Central memory CD8-positive, alpha-beta T cell (primary cell): ENCODE measurements around the gene CAMTA1.

Experiments used
- ATAC-seq: fragments of 150-1000 bp; cut with Tn5 transposase; replicated peaks from 2 replicates; pipeline ENCODE4 v1.10.0; 2022; ENCODE audit warnings: mild to moderate bottlenecking, moderate FRiP score, moderate number of reproducible peaks; ENCODE audit not compliant: poor library complexity, severe bottlenecking; ENCODE audit errors: extremely low read depth
- DNase-seq, 2 donors: peaks; one replicate each; pipeline ENCODE4 v3.0.0; 2021; ENCODE audit warnings: low spot score in 2 of 2
- H3K27ac Mint-ChIP-seq: one replicate; pipeline ENCODE4 v1.8.0; 2022; ENCODE audit warnings: low read depth, mild to moderate bottlenecking, moderate library complexity, mixed read lengths
- H3K27me3 Mint-ChIP-seq: one replicate; pipeline ENCODE4 v1.8.0; 2022; ENCODE audit warnings: mixed read lengths
- H3K36me3 Mint-ChIP-seq: one replicate; pipeline ENCODE4 v1.8.0; 2022; ENCODE audit warnings: mild to moderate bottlenecking, moderate library complexity, mixed read lengths; ENCODE audit not compliant: insufficient read depth
- H3K4me1 Mint-ChIP-seq: one replicate; pipeline ENCODE4 v1.8.0; 2022; ENCODE audit warnings: mixed read lengths
- H3K4me3 Mint-ChIP-seq: one replicate; pipeline ENCODE4 v1.8.0; 2022; ENCODE audit warnings: mild to moderate bottlenecking, moderate library complexity, mixed read lengths
- H3K9me3 Mint-ChIP-seq: one replicate; pipeline ENCODE4 v1.8.0; 2022; ENCODE audit warnings: mixed read lengths

Gene CAMTA1

GRCh38 chr1:7585216-7585907 lies 800.1 kb downstream of the CAMTA1 start:
- no peaks in the 10 kb centered on the region for H3K4me1 Mint-ChIP-seq
- no peak overlapping the region for H3K4me3 Mint-ChIP-seq

DNA sequence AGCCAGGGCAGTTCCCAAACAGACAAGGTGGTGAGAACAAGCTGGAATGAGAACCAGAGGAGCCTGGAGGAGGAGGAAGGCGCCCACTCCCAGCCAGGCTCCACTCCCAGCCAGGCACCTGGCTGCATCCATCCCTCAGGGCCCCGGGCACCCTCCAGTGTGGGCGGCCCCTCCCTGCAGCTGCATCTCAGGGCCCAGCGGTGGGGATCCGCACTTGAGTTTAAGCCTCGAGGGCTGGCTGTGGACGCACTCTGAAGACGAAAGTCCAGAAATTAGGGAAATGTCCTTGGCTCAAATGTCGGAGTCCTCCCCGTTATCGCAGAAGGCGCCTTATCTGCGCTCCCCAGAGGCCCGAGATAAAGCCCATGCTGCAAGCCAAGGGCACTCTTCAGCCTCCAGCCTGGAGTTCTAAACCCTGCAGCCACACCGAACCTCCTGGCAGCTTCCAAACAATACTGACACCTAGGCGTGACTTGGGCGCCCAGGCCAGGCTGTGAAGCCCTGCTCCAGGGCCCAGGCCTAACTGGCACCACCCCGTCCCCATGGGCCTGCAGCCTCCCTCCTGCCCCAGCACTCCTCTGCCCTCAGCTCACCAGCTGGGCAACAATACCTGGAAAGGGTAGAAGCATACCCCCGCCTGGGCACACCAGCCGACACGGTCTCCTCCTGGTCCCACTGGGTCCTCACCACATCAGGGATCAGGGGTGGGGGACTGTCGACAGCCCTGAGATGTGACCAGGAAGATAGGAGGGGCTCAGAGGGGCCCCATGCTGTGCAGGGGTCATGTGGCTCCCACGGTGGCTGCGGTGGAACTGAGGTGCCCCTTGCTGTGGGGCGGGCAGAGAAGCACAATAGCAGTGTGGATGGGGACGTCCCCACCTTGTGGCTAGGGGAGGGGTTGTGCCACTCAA lies 801.0 kb downstream of the CAMTA1 start:
- no peak for ATAC-seq
- H3K4me3 Mint-ChIP-seq, result no peak overlapping the region
- H3K27ac Mint-ChIP-seq, result no peak overlapping the region
- H3K27me3 Mint-ChIP-seq, result peaks cover 41% of the 10 kb centered on the region
- DNase-seq, result no peak
- H3K36me3 Mint-ChIP-seq, result no peaks in the 10 kb centered on the region
- no peaks in the 10 kb centered on the region for H3K4me1 Mint-ChIP-seq
- no peaks in the 10 kb centered on the region for H3K9me3 Mint-ChIP-seq

More at GRCh38 chr1:7585216-7585907, 800.1 kb downstream of the CAMTA1 start:
- H3K9me3 Mint-ChIP-seq, result no peaks in the 10 kb centered on the region
- peaks cover 41% of the 10 kb centered on the region for H3K27me3 Mint-ChIP-seq
- H3K27ac Mint-ChIP-seq, result no peak overlapping the region
- H3K36me3 Mint-ChIP-seq, result no peaks in the 10 kb centered on the region
- no peak for ATAC-seq
- no peak for DNase-seq

DNA sequence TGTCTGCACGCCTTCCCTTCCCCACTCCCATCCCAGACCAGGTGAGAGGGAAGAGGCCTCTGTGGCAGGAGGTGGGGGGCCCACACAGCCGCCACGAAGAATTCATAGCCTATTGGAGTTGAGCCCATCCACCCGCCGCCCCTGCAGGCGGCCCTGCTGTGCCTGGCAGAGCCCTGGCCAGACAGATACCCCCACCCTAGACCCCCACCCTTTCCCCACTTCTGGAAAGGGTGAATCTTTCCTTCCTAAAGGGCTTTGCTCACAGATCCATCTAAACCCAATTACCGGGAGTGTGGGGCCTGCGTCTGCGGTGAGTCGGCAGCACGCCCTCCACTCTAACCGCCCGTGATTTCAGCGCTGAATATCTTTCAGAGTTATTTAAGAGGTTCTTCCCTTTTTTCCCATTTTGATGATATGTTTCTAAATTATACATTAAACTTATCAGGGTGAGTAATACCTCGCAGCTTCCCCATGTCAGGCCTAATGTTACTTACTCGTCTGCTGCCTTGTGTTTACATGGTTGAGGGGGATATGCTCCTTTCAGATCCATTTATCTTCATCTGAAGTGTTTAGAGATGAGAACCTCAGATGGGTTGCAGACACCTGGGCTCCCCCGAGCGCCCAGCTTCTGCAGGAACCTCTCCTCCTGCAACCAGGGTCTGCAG lies 802.0 kb downstream of the CAMTA1 start:
- Mint-ChIP-seq H3K27ac (no peak overlapping the region), H3K27me3 (peaks cover 47% of the 10 kb centered on the region), H3K9me3 (no peaks in the 10 kb centered on the region), H3K4me3 (no peak overlapping the region), H3K36me3 (no peaks in the 10 kb centered on the region), H3K4me1 (no peaks in the 10 kb centered on the region)
- DNase-seq, result no peak
- ATAC-seq, result no peak

GRCh38 chr1:7587773-7588456 lies 802.7 kb downstream of the CAMTA1 start:
- H3K36me3 Mint-ChIP-seq, result no peaks in the 10 kb centered on the region
- no peaks in the 10 kb centered on the region for H3K4me1 Mint-ChIP-seq
- H3K27ac Mint-ChIP-seq, result no peak overlapping the region
- H3K27me3 Mint-ChIP-seq, result peaks cover 51% of the 10 kb centered on the region
- DNase-seq (no peak), ATAC-seq (no peak)
- no peak overlapping the region for H3K4me3 Mint-ChIP-seq
- H3K9me3 Mint-ChIP-seq, result no peaks in the 10 kb centered on the region

- Mint-ChIP-seq H3K9me3 (no peaks in the 10 kb centered on the region), H3K27me3 (peaks cover 51% of the 10 kb centered on the region), H3K27ac (no peak overlapping the region), H3K4me3 (no peak overlapping the region), H3K36me3 (no peaks in the 10 kb centered on the region), H3K4me1 (no peaks in the 10 kb centered on the region)
- ATAC-seq (no peak), DNase-seq (no peak)
These were observed 803.2 kb downstream of the CAMTA1 start for GRCh38 chr1:7588457-7588827.

DNA sequence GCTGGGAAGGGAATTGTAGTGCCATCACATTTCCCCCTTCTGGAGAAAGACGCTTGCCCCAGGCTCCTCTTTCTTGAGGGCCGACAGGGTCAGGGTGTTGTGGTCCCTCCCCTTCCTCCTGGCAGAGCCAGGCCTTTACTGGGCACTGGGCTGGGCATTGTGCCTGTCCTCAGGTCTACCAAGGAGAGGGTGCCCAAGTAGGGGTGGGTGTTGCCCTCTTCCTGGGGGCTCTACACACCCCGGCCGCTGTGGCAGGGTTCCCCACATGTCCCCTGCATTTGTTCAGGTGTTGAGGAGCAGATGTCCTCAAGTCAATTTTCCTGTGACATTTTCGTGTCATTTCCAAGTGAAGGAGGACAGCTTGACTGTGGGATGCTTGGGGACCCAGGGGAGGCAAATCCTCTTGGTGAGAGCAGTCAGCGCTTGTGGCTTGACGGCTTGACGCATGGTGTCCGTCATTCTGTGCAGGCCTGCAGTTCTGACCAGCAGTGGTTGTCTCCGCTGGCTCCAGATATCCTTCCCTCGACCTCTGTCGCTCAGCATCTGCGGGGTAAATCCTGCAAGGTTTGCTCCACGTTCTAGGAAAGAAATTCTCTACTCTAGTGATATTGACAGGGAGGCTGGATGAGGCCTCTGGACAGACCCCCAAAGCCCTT lies 804.0 kb downstream of the CAMTA1 start:
- ATAC-seq (no peak), DNase-seq (no peak)
- peaks cover 51% of the 10 kb centered on the region for H3K27me3 Mint-ChIP-seq
- no peak overlapping the region for H3K4me3 Mint-ChIP-seq
- H3K27ac Mint-ChIP-seq, result no peak overlapping the region
- no peaks in the 10 kb centered on the region for H3K36me3 Mint-ChIP-seq
- H3K9me3 Mint-ChIP-seq, result no peaks in the 10 kb centered on the region
- H3K4me1 Mint-ChIP-seq, result no peaks in the 10 kb centered on the region

DNA sequence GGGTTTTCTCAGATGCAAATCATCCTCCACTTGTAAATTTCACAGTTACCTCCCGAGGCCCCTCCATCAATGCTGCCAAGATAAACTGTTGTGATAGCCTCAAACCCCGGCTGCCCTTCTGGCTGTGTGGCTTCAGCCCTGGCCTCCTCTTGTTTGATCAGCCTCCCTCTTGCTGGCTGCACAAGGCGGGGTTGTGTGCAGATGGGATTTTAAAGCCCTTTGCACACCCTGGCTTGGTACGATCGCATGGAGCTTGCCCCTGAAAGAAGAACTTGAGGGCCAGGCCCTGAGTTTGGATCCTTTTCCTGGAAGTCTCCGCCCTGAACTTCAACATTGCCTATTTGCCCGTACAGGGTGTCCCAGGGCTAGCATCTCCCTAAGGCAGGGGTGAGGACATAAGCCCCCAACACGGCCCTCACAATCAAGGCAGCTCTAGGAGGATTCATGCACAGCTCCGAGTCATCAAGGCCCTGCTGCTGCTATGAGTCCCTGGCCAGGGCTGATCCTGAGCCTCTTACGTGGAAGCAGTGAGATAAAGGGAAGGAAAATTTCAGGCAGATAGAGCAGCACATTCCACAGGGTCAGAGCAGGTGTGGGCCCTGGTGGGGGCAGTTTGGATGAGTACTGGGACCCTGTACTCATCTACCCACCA lies 804.6 kb downstream of the CAMTA1 start:
- Mint-ChIP-seq H3K27ac (no peak overlapping the region), H3K36me3 (no peaks in the 10 kb centered on the region), H3K27me3 (peaks cover 45% of the 10 kb centered on the region), H3K9me3 (no peaks in the 10 kb centered on the region), H3K4me3 (no peak overlapping the region), H3K4me1 (no peaks in the 10 kb centered on the region)
- DNase-seq, result no peak
- no peak for ATAC-seq

DNA sequence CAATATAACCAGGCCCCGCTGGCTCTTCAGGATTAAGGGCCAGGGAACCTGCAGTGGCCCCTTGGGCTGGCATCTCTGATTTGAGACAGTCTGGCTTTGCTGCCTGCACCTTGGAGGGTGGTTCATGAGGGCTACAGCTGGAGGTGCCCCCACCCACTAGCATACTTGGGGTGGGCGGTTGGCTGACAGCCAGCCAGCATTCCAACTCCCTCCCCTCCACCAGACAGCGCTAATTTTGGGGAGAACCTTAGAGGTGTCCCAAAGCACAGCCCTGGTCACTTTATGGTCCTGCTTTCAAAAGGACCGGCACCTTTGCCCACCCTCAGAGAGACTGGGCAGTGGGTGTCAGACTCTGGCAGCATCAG lies 805.2 kb downstream of the CAMTA1 start:
- H3K27me3 Mint-ChIP-seq, result peaks cover 40% of the 10 kb centered on the region
- H3K9me3 Mint-ChIP-seq, result no peaks in the 10 kb centered on the region
- no peaks in the 10 kb centered on the region for H3K4me1 Mint-ChIP-seq
- H3K4me3 Mint-ChIP-seq, result no peak overlapping the region
- H3K36me3 Mint-ChIP-seq, result no peaks in the 10 kb centered on the region
- ATAC-seq, result no peak
- no peak for DNase-seq
- H3K27ac Mint-ChIP-seq, result no peak overlapping the region

DNA sequence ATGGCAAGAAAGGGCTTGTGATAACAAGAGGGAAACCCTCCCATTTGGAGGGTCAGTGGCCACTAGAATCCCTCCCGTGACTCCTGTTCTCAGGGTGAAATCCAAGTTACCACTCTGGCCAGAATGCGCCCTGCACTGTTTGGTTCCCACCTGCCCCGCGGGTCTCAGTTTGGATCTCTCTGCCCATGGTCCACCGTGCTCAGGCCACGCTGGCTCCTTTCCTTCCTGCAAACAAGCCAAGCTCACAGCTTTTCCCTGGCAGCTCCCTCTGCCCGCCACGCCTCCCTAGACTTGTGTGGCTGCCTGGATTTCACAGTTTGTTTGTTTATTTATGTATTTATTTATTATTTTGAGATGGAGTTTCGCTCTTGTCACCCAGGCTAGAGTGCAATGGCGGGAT lies 806.3 kb downstream of the CAMTA1 start:
- DNase-seq (no peak), ATAC-seq (no peak)
- no peak overlapping the region for H3K27ac Mint-ChIP-seq
- no peak overlapping the region for H3K4me3 Mint-ChIP-seq
- H3K36me3 Mint-ChIP-seq, result no peaks in the 10 kb centered on the region
- H3K9me3 Mint-ChIP-seq, result no peaks in the 10 kb centered on the region
- no peaks in the 10 kb centered on the region for H3K4me1 Mint-ChIP-seq
- peaks cover 36% of the 10 kb centered on the region for H3K27me3 Mint-ChIP-seq

DNA sequence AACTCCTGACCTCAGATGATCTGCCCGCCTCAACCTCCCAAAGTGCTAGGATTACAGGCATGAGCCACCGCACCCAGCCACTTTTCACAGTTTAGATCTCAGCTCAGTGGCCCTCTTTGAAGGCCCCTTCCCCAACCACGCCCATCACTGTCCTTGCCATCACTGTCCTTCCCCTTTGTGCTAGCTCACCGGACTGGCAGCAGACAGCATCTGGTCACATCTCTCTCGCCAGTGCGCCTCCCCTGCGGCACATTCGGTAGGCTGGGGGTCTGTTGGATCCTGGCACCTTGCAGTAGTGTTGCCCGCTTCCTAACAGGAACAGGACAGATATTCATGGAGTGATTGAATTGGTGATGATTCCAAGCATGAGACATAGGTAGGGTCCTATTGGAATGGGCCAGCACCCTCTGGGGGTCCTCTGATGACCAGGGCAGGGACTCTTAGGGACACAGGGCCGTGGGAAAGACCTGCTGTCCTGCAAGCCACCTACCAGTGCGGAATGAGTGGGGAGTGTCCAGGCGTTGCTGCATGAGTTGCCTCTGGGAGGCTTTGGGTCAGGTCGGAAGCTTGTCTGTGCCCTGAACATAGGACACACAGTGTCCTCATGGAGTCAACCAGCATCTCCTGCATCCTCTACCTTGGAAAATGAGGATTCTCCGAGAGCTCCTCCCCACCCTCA lies 807.0 kb downstream of the CAMTA1 start:
- H3K27ac Mint-ChIP-seq, result no peak overlapping the region
- DNase-seq (no peak), ATAC-seq (no peak)
- no peaks in the 10 kb centered on the region for H3K36me3 Mint-ChIP-seq
- peaks cover 31% of the 10 kb centered on the region for H3K27me3 Mint-ChIP-seq
- H3K4me3 Mint-ChIP-seq, result no peak overlapping the region
- no peaks in the 10 kb centered on the region for H3K9me3 Mint-ChIP-seq
- H3K4me1 Mint-ChIP-seq, result no peaks in the 10 kb centered on the region

- no peaks in the 10 kb centered on the region for H3K9me3 Mint-ChIP-seq
- no peak overlapping the region for H3K27ac Mint-ChIP-seq
- no peaks in the 10 kb centered on the region for H3K36me3 Mint-ChIP-seq
- DNase-seq (no peak), ATAC-seq (no peak)
- no peak overlapping the region for H3K4me3 Mint-ChIP-seq
- peaks cover 19% of the 10 kb centered on the region for H3K27me3 Mint-ChIP-seq
- no peaks in the 10 kb centered on the region for H3K4me1 Mint-ChIP-seq
These were observed 808.9 kb downstream of the CAMTA1 start for GRCh38 chr1:7594002-7594713.
